Smooth muscle cell (in vitro differentiated cells): ENCODE results near the gene F2RL3. TPM values are rescaled to one million over a fixed set of nuclear protein-coding genes. Genes with fewer than 3 reads are reported as not detected.

ENCODE experiments used
- DNase-seq: peaks from one replicate; lab custom pipeline; 2025; ENCODE audit not compliant: unreplicated experiment; lab: John Stamatoyannopoulos, UW
- H2AFZ ChIP-seq: fragments of 200-600 bp; sonication (generic); 2 replicates; pipeline ENCODE4 v1.6.0; 2016; ENCODE audit warnings: antibody characterized with exemption, low read depth, mild to moderate bottlenecking
- H3F3A ChIP-seq: fragments of 200-600 bp; sonication (generic); 2 replicates; pipeline ENCODE4 v1.6.0; 2017; ENCODE audit warnings: antibody characterized with exemption, low read depth
- H3K27ac ChIP-seq: fragments of 200-600 bp; sonication (generic); 2 replicates; pipeline ENCODE4 v1.5.1; 2016; ENCODE audit warnings: low read depth, mild to moderate bottlenecking
- H3K27me3 ChIP-seq: fragments of 200-600 bp; sonication (generic); 2 replicates; pipeline ENCODE4 v1.6.1; 2016; ENCODE audit warnings: low read depth, mild to moderate bottlenecking
- H3K36me3 ChIP-seq: fragments of 200-600 bp; sonication (generic); 2 replicates; pipeline ENCODE4 v1.5.1; 2016; ENCODE audit warnings: low read depth
- H3K4me1 ChIP-seq: fragments of 200-600 bp; sonication (generic); 2 replicates; pipeline ENCODE4 v1.5.1; 2016; ENCODE audit warnings: low read depth
- H3K4me2 ChIP-seq: fragments of 200-600 bp; sonication (generic); 2 replicates; pipeline ENCODE4 v1.6.0; 2016; ENCODE audit warnings: mild to moderate bottlenecking
- H3K4me3 ChIP-seq: fragments of 200-600 bp; sonication (generic); 2 replicates; pipeline ENCODE4 v1.5.1; 2016; ENCODE audit warnings: mild to moderate bottlenecking
- H3K79me2 ChIP-seq: fragments of 200-600 bp; sonication (generic); 2 replicates; pipeline ENCODE4 v1.6.0; 2016; ENCODE audit warnings: low read depth, mild to moderate bottlenecking
- H3K9ac ChIP-seq: fragments of 200-600 bp; sonication (generic); 2 replicates; pipeline ENCODE4 v1.6.0; 2016; ENCODE audit warnings: low read depth
- H3K9me3 ChIP-seq: fragments of 200-600 bp; sonication (generic); replicated peaks from 2 replicates; pipeline ENCODE4 v1.5.1; 2016; ENCODE audit warnings: low read depth
- H4K20me1 ChIP-seq: fragments of 200-600 bp; sonication (generic); 2 replicates; pipeline ENCODE4 v1.6.0; 2016; ENCODE audit warnings: low read depth
- CTCF ChIP-seq: fragments of 200-600 bp; sonication (generic); IDR thresholded peaks from 2 replicates; pipeline ENCODE4 v1.5.1; 2017; ENCODE audit warnings: borderline replicate concordance, mild to moderate bottlenecking, antibody characterized with exemption; ENCODE audit not compliant: insufficient read depth, poor library complexity, severe bottlenecking
- WGBS: methylation state at CpG from one replicate; pipeline ENCODE4 v1.1.7; 2016; ENCODE audit warnings: low lambda C conversion rate; 5-methylcytosine and 5-hydroxymethylcytosine counted together
- polyA plus RNA-seq: library from polyadenylated mRNA; unstranded; fragments of >200 nt; fragmentation: Nextera tagmentation; extraction: Ambion mirVana; gene quantifications from 2 replicates; pipeline ENCODE4 v1.2.1, GENCODE V29; 2016
- total RNA-seq: library from RNA; depleted of rRNA; stranded (reverse); fragments of >200 nt; gene quantifications from 2 replicates; pipeline ENCODE4 v1.2.3, GENCODE V29; 2014

Gene F2RL3
- total and polyA plus RNA-seq, 2 experiments from 2014 or later, result 0.04 to 1.2 TPM

- Histone ChIP-seq H3K27me3 (no peaks in the 10 kb centered on the region), H2AFZ (no peak overlapping the region), H3K9ac (no peak overlapping the region), H4K20me1 (no peaks in the 10 kb centered on the region), H3K4me3 (no peak overlapping the region), H3K4me1 (no peaks in the 10 kb centered on the region), H3F3A (no peaks in the 10 kb centered on the region), H3K36me3 (no peaks in the 10 kb centered on the region), H3K27ac (no peak overlapping the region), H3K9me3 (no peaks in the 10 kb centered on the region), H3K79me2 (no peaks in the 10 kb centered on the region), H3K4me2 (no peak overlapping the region)
- TF ChIP-seq CTCF, result no peak
- DNase-seq, result no peak
- WGBS, result 58% methylated on average over 3 of the region's 3 CpGs
Observed at GRCh38 chr19:16915734-16916133, 26.9 kb downstream of the F2RL3 start.

GRCh38 chr19:16917401-16917800 lies 28.6 kb downstream of the F2RL3 start:
- Histone ChIP-seq H3K9me3 (no peaks in the 10 kb centered on the region), H3K4me2 (no peak overlapping the region), H3K9ac (no peak overlapping the region), H3K36me3 (no peaks in the 10 kb centered on the region), H3K27me3 (no peaks in the 10 kb centered on the region), H3K4me3 (no peak overlapping the region), H2AFZ (no peak overlapping the region), H3K79me2 (no peaks in the 10 kb centered on the region), H3K4me1 (no peaks in the 10 kb centered on the region), H3F3A (no peaks in the 10 kb centered on the region), H4K20me1 (no peaks in the 10 kb centered on the region), H3K27ac (no peak overlapping the region)
- no peak for TF ChIP-seq CTCF
- DNase-seq, result no peak
- 77% methylated on average over 7 of the region's 7 CpGs for WGBS

- TF ChIP-seq CTCF, result no peak
- no peaks in the 10 kb centered on the region for H4K20me1 ChIP-seq
- no peaks in the 10 kb centered on the region for H3K4me1 ChIP-seq
- DNase-seq, result no peak
- no peaks in the 10 kb centered on the region for H3K27me3 ChIP-seq
- H3K4me3 ChIP-seq, result no peak overlapping the region
- no peaks in the 10 kb centered on the region for H3K36me3 ChIP-seq
- 91% methylated on average over 4 of the region's 4 CpGs for WGBS
- no peak overlapping the region for H3K9ac ChIP-seq
- no peak overlapping the region for H3K4me2 ChIP-seq
- H2AFZ ChIP-seq, result no peak overlapping the region
- no peaks in the 10 kb centered on the region for H3K9me3 ChIP-seq
- no peaks in the 10 kb centered on the region for H3F3A ChIP-seq
- H3K79me2 ChIP-seq, result no peaks in the 10 kb centered on the region
- no peak overlapping the region for H3K27ac ChIP-seq
Observed at GRCh38 chr19:16919496-16919895, 30.7 kb downstream of the F2RL3 start.

GRCh38 chr19:16920816-16921529 lies 32.2 kb downstream of the F2RL3 start:
- Histone ChIP-seq H3K4me2 (no peak overlapping the region), H3F3A (no peaks in the 10 kb centered on the region), H4K20me1 (no peaks in the 10 kb centered on the region), H3K9me3 (no peaks in the 10 kb centered on the region), H3K27ac (no peak overlapping the region), H3K9ac (no peak overlapping the region), H3K27me3 (no peaks in the 10 kb centered on the region), H3K4me3 (no peak overlapping the region), H3K36me3 (no peaks in the 10 kb centered on the region), H3K79me2 (no peaks in the 10 kb centered on the region), H3K4me1 (no peaks in the 10 kb centered on the region), H2AFZ (no peak overlapping the region)
- 67% methylated on average over 12 of the region's 12 CpGs for WGBS
- TF ChIP-seq CTCF, result no peak
- DNase-seq, result peak; percentile 13
